Fibroblast of peridontal ligament (primary cell): Measurements from ENCODE around the gene ELFN2.

Source experiments
- DNase-seq: peaks from one replicate; pipeline ENCODE4 v3.0.0-alpha.2; 2010; ENCODE audit errors: extremely low read depth

Gene ELFN2

DNA sequence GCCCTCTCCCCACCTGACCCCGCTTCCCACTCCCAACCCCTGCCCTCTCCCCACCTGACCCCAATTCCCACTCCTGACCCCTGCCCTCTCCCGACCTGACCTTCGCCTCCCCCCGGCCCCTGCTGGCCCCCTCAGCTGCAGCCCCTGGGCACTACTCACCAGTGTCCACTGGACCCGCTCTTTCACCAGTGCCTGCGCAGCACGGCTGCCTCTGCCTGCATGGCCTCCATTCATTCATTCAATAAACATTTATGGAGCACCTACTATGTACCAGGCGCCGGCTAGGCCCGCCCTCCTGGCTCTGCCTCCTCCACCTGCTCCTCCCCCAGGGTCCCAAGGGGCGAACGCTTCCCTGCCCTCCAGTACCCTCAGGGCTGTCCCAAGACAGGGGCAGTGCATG is 42.6 kb downstream of the ELFN2 start:
- DNase-seq: no peak

DNA sequence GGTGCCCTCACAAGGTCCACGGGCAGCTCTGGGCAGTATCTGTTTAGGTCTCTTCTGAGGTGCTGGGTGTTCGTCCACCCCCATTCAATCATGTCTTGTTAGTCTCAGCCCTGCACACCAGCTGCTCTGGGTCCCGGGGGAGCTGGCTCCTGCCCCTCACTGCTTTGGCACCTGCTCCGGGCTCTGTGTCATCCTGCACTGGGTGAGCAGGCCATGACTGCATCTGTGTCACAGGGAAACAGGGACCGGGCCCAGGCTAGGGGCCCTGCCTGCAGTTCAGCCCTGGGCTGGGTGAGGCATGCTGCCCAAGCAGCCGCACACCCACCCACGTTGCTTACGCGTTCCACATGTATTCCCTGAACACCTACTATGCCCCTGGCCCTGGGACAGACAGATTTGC is 43.9 kb downstream of the ELFN2 start:
- no peak for DNase-seq

DNA sequence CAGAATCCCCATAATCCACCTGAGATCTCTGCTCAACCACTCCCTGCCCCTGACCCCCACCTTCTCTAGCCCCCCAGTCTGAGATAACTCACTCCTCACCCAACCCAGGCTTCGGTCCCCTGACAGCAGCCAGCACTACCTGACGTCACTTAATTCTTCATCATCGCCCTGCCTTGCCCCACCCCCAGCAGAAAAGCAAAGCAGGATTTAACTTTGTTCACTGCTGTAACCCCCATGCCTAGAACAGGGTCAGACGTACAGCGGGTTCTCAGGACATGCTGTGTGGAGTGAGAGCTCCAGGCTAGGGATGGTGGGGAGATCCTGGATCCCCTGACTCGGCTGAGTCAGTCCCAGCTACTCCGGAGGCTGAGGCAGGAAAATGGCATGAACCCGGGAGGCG is 45.8 kb downstream of the ELFN2 start:
- no peak for DNase-seq

DNA sequence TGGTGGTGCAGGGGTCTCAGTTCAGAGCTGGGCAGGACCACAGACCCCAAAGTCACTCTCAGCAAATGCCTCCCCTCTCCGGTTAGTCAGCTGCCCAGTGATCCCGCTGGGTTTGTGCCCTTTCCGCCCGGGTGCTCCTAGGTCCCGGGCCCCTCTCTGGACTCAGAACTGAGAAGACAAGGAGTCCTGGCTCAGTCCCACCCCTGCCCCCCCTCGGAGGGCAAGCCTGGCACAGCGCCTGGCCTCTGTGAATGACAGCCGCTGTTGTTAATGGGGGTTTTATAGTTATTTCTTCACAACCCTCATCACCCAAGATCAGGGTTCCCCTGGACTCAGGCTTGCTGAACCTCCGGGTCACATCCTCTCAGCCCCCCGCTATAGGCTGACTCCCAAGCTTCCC is 47.6 kb downstream of the ELFN2 start:
- no peak for DNase-seq

DNA sequence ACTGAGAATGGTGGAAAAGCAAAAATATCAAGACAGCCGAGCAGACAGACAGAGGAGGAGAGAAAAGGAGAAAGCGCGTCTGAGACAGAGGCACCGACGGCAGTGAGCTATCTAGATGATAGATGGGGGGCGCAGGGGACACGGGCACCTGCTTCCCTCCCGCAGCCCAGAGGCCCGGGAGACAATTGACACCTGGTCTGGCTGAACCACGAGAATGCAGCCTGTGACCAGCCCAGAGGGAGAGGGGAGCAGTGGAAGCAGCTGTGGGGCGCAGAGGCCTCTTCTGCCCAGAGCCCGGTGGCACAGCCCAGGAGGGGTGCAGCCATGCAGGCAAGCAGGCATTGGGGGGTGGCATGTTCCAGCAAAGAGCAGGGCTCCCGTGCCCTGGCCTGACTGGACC is 48.2 kb downstream of the ELFN2 start:
- DNase-seq: no peak

DNA sequence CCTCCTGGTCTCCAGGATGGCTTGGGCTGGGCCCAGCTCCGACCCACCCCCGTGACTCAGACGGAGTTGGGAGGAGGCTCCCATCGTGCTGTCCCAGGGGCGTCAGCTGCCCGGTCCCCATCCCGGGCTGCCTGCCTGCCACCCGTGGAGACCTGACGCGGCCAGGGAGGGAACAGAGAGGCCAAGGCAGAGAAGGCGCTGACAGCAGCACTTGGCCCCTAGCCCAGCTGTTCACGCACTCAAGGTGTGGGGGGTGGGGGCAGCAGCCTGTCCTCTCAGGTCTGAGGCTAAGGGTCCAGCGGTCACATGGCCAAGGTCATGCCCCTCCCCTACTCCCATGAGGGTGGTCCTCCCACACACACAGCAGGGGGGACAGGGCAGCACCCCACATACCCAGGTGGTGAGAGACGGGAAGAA is 48.6 kb downstream of the ELFN2 start:
- DNase-seq: no peak

DNA sequence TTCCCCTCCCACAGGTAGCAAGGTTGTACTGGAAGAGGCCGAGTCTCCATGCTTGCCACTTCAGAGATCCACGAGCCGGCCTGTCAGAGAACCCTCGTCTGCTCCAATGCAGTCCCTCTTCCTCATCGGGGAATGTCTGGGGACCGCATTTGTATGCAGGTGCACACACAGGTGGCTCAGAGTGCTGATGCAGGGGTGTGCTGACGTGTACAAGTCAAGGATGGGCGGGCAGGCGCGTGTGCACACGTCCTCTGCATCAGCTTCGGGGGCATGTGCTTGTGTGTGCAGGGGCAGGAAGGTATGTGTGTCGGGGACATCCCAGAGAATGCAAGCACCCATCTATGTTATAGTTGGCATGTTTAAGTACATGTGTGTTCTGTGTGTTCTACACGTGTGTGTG is 49.4 kb downstream of the ELFN2 start:
- DNase-seq: no peak

DNA sequence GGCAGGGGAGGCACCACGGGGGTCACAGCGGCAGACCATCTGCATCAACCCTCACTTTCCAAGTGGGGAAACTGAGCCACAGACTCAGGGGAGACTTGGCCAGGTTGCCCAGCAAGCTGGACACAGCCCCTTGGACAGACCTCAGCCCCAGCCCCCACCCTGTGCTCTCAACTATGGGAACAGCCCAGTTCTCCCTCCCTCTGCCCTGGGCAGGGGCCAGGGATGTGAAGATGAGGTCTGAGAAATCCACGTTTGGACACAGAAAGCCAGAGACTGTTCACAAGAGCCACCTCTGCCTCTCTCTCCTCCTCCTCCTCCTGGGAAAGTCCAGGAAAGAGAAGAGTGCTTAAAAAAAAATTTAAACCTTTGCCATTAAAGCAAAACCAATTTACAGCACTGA is 50.1 kb downstream of the ELFN2 start:
- DNase-seq: no peak

DNA sequence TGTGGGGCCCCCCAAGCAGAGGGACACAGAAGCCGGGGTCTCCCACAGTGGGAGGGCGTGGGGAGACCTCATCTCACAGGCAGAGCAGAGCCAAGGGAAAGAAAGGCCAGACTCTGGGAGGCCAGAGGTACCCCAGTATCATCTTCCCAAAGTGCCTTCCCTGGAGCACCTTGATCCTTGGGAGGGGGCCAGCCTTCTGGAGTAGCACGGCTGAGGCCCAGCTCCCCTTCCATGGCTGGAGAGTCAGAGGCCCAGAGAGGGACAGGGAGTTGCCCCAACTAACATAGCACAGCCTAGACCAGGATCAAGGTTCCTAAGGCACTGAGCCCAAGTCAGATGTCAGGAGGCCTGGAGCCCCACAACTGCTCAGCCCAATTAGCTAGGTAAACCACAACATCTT is 50.6 kb downstream of the ELFN2 start:
- DNase-seq: no peak

DNA sequence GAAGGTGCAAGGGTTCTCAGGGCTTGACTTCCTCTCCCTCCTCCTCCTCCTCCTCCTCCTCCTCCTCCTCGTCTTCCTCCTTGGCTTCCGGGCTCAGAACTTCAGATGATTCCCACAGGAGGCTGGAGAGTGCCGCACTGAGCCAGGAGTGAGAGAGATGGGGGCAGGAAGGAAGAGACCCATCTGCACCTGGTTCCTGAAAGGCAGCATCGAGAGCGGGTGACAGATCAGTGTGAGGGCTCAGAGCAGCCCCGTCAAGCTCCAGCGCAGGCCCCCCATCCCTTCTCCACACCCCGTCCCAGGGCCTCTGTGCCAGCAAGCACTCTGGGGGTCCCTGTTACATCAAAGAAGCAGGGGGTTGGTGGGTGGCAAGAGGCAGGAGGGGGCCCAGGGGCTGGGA is 51.5 kb downstream of the ELFN2 start:
- DNase-seq: no peak

DNA sequence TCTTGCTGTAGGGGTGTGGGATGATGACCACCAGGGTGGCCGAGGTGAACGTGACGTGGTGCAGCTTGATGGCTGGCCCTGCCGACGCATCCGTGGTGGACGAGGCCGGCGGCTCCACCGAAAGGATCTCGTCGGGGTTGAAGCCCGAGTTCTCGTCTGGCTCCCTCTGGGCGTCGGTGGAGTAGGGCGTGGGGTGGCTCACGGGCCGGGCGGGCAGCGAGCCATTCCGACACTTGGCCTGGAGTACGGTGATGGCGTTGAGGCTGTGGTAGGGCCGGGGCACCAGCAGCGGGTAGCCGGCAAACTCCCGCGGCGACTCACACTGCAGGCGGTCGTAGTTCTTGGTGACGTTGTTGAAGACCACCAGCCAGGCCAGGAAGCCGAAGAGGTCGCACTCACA is 52.7 kb downstream of the ELFN2 start:
- DNase-seq: no peak

DNA sequence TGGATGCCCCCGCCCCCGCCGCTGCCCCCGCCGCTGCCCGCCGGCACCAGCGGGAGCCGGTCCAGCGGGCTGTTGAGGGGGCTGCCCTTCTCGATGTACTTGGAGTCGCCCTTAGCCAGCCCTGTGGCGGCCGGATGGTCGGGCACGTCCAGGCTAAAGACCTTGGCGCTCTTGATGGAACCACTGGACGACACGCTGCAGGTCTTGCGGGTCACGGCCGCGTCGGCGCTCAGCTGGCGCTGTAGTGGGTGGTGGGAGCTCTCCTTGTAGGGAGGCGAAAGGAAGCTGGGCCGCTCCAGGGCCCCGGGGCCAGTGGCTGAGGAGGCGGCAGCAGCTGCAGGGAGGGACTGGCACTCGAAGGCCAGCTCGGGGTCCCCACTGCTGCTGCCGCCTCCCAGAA is 53.8 kb downstream of the ELFN2 start:
- DNase-seq: no peak

DNA sequence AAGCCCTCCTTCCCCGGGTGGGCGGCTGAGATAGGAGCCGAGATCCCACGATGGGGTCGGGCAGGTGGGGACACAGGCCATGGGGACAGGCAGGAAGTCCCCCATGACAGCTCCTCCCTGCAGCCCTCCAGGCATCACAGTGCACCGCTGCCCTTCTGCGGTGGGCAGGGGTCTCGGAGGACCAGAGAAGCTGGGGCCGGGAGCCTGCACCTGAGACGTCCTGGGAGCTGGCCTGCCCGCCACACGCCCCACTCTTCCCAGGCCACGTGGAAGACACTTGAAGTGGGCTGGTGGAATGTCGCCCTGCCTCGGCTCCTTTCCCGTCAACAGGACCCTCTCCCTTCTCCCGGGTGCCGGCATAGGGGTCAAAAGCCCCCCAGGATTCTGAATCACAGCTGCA is 55.4 kb downstream of the ELFN2 start:
- no peak for DNase-seq

DNA sequence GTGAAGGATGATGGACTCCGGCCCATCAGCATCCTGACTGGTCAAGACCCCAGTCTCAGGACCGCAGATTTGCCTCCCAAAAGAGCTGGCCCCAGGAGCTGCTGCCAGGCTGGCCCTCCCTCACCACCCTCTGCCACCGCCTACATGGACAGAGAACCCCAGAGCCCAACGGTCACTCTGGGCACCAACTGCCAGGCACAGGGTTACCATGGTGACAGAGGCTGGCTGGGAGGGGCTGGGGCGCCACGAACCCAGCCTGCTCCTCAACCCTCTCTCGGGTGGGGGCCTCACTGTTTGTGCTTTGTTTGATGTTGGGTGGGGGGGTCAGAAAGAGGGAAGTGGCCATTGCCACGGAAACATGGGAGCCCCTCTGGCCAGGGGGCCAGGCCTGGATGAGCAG is 55.8 kb downstream of the ELFN2 start:
- no peak for DNase-seq

DNA sequence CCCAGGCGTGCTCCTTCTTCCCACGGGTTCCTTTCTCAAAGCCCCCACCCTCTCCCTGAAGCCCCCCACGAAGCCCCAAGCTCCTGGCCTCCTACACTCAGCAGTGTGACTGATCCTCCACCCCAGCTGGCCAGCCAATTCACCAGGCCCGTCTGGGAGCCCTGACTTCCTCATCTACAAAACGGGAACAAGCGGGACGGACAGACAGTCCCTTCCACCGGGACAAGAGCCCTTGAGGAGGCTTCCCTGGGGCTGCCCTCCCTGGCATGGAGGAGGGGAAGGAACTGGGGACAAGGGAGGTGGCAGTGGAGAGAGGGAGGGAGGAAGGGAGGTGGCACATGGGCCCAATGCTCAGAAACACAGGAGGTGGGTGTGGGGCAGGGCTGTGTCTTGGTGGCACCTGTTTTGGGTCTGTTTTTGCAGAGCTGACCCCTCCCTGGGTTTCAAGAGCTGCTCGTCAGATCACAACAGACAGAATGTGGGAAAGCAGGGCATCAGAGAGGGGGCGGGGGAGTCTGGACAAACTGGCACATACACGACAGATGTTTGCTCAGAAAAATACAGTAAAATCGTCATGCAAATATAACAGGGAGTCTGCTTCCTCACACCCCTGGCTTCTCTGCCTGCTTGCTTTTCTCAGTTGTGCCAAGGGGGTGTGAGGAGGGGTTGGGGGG is 56.8 kb downstream of the ELFN2 start:
- DNase-seq: no peak

DNA sequence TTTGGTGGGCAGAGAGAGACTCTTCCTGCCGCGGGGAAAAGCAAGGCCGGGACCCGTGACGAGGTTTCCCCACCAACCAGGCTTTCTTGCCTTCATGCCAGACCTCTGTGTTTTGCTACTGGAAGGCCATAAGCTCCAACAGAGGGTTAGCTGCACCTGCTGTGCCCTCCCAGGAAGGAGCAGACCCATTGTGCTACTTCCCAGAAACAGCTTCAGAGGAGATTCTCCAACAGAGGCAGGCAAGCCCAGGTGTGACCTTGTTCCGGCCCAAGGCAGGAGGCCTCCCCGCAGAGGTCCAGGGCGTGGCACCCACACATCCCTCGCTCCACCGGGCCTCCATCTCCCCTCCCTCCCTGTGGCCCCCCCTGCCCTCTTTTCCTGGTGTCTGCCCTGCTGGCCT is 57.8 kb downstream of the ELFN2 start:
- no peak for DNase-seq

DNA sequence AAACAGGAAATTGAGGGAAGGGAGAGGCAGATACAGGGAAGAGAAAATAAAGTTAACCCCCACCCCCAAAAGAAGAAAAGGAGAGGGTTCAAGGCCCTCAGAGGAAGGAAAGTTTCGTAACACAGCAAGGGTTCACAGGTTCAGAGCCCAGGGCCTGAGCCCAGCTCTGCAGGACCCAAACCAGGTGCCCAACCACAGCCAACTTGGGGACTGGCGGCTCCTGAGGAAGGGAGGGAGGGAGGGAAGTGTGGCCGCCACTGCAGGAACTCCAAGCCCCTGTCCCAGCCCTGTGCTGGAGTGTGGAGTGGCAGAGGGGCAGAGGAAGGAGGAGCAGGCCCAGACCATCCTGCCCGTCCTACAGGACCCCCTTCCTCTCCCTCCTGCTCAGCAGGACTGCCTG is 59.2 kb downstream of the ELFN2 start:
- DNase-seq: no peak

DNA sequence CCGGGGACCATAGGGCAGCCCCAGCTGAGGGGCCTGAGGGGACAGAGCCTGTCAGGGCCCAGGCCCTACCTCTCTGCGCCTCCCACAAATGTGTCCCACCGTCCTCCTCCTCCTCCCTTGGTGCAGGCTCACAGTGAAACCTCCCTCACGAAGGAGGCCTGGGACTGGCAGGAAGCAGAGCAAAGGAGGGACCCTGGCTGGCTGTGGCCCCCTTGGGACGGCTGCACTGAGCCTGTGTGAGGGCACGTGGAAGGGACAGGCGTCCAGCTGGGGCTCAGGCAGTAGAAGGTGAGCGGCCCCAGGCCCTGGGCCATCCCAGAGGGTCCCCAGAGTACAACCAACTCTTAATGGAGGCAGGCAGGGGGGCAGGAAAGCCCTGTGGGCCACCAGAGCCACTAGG is 60.7 kb downstream of the ELFN2 start:
- DNase-seq: no peak

DNA sequence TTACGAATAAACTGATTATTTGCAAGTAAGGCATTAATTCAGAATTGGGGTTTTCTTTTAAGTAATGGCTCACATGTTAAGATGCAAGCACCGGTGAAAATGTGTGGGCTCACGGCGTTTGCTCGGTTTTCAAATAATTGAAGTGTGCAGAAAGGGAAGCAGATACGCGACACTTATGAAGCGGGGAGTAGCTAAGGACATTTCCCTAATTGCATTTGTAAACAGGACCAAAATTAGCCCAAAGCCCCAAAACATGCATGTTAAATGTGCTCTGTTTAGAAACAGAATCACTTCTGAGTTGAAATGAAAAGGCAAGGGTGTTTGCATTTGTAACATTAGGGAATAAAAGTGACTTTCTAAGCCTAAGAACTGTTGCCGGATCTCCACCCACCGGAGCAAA is 61.3 kb downstream of the ELFN2 start:
- DNase-seq: no peak

DNA sequence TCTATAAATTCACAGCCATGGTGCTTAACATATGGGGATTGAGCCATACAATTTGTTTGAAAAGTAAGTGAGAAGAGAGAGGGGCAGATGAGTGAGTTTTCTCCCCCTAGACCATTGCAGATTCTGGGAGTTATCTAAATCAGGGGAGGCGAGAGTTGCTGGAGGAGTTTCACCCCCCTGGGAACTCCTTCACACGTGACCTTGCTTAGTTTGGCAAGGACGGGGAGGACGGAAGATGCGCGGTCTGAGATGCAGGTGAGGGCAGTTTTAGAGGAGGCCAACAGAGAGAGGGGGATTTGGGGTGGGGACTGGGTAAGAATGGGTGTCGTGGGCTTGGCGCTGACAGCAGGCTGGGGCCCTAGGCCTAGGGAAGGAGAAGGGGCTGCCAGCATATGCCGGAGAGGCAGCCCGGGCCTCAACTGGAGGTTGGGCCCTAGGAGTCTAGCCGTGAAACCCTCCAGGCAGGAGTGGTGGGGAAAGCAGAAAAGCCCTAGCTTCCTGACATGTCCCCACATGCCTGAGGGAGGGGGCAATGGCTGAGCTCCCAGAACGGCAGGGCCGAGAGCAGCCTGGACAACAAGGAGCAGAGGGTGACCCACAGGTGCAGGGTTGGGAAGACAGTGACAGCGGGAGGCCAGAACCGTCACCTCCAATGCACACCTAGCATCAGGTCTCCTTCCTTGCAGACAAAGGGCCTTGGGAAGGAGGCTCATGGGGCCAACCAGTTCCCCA is 63.9 kb downstream of the ELFN2 start:
- no peak for DNase-seq

DNA sequence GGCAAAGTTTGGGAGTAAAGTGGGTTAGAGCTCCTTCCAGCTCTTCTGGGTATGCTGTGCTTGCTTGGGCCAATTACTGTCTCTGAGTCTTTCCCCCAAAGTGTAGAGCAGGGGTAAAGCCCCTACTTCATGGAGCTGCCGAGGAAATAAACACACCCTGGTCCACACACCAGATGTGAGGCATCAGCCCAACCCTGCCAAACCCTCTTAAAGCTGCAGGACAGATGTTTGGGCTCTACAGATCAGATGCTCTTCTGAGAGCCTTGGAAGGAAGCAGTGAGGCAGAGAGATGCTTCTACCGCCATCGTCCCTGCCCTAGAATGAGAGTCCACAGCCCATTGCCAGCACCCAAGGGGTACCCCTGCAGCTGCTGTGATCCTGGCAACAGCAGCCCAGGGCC is 64.7 kb downstream of the ELFN2 start:
- DNase-seq: peak; percentile 10

DNA sequence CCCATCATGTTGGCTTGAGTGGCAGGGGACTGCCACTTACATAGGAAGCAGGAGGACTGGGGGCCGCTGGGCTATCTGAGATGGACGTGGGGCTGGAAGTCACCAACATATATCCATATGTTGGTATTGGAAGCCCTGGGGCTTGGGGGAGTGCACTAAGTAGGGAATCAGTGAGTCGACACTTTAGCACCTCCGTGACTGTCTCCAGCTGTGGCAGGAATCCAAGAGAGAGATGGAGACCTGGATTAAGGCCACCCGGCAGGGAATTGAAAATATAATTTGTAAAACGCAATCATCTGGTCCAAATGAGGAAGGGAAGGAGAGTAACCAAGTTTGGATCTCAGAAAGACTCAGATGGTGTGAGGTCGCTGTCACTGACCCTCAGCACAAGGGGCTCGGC is 68.4 kb downstream of the ELFN2 start:
- no peak for DNase-seq

DNA sequence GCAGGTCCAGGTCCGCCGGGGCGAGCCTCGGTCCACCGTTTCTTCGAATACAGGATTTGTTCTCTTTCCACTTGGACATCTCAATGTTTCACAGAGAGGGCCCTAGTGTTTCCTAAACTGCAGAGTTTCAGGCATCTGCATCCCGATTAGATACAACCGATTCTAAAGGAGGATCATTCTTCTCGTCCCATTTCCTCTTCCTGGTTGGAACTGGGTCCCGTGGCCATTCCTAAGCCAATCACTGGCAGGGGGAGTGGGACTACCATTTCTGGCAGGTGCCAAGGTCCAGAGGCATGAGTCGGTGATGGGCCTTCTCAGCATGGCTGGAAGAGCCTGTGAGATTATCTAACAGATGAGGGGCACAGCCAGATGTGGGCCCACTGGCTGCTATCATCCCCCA is 68.9 kb downstream of the ELFN2 start:
- no peak for DNase-seq
